PC-9 (cell line): ENCODE data around the gene PHC3. TPM values are rescaled to one million over a fixed set of nuclear protein-coding genes. Genes with fewer than 3 reads are reported as not detected.

Experiments
- BruUV-seq: library from RNA; stranded (reverse); fragments of 400-500 nt; replicated peaks from 2 replicates; lab custom pipeline; 2021; lab: Mats Ljungman, UMichigan
- CTCF ChIA-PET: fragments of 300-600 bp; sonication (Branson Sonifier 250); formaldehyde crosslinking; loops from one replicate; lab custom pipeline; 2022; ENCODE audit warnings: antibody characterized with exemption; lab: Charles Lee
- POLR2A ChIA-PET: fragments of 300-600 bp; sonication (Branson Sonifier 250); formaldehyde crosslinking; loops from one replicate; lab custom pipeline; 2022; ENCODE audit warnings: antibody characterized with exemption; ENCODE audit not compliant: unreplicated experiment; lab: Charles Lee
- DNase-seq, 2 experiments: peaks; one replicate each; pipeline versions ENCODE4 v3.0.0 to v3.0.0-alpha.2; 2015 to 2022; ENCODE audit warnings: mixed read lengths in 1 of 2
- H2AFZ ChIP-seq: fragments of 200-600 bp; sonication (generic); 2 replicates; pipeline ENCODE4 v1.8.1; 2017; ENCODE audit warnings: antibody characterized with exemption
- H3F3A ChIP-seq: fragments of 200-600 bp; sonication (generic); 2 replicates; pipeline ENCODE4 v1.8.1; 2017; ENCODE audit warnings: antibody characterized with exemption, mild to moderate bottlenecking, low read depth; ENCODE audit not compliant: insufficient read depth
- H3K27ac ChIP-seq: fragments of 200-600 bp; sonication (generic); 2 replicates; pipeline ENCODE4 v1.6.1; 2016; ENCODE audit warnings: mixed run types
- H3K27me3 ChIP-seq: fragments of 200-600 bp; sonication (generic); 2 replicates; pipeline ENCODE4 v1.6.1; 2016; ENCODE audit warnings: low read depth, mixed run types; ENCODE audit not compliant: insufficient read depth
- H3K36me3 ChIP-seq: fragments of 200-600 bp; sonication (generic); 2 replicates; pipeline ENCODE4 v1.6.1; 2016; ENCODE audit warnings: low read depth, mixed run types
- H3K4me1 ChIP-seq: fragments of 200-600 bp; sonication (generic); replicated peaks from 2 replicates; pipeline ENCODE4 v1.6.1; 2016; ENCODE audit warnings: mixed run types; ENCODE audit not compliant: insufficient read depth
- H3K4me2 ChIP-seq: fragments of 200-600 bp; sonication (generic); 2 replicates; pipeline ENCODE4 v1.6.1; 2017; ENCODE audit warnings: mixed run types
- H3K4me3 ChIP-seq: fragments of 200-600 bp; sonication (generic); 2 replicates; pipeline ENCODE4 v1.6.1; 2016; ENCODE audit warnings: mixed run types
- H3K79me2 ChIP-seq: fragments of 200-600 bp; sonication (generic); 2 replicates; pipeline ENCODE4 v1.6.1; 2017; ENCODE audit warnings: low read depth, mixed run types
- H3K9me2 ChIP-seq: fragments of 200-600 bp; sonication (generic); 2 replicates; pipeline ENCODE4 v1.8.1; 2017; ENCODE audit warnings: mild to moderate bottlenecking; ENCODE audit not compliant: insufficient read depth
- H3K9me3 ChIP-seq: fragments of 200-600 bp; sonication (generic); 2 replicates; pipeline ENCODE4 v1.8.1; 2016; ENCODE audit warnings: low read depth; ENCODE audit not compliant: insufficient read depth
- H4K20me1 ChIP-seq: fragments of 200-600 bp; sonication (generic); 2 replicates; pipeline ENCODE4 v1.8.1; 2017; ENCODE audit not compliant: insufficient read depth
- CTCF ChIP-seq: fragments of 200-600 bp; sonication (generic); conservative IDR thresholded peaks from 2 replicates; pipeline ENCODE4 v1.6.1; 2017; ENCODE audit warnings: mixed run types, antibody characterized with exemption, mild to moderate bottlenecking, moderate library complexity
- EZH2 ChIP-seq: fragments of 200-600 bp; sonication (generic); IDR thresholded peaks from 2 replicates; pipeline ENCODE4 v1.8.0; 2017; ENCODE audit warnings: antibody characterized with exemption, low read depth
- intact Hi-C: fragments of 100-400 bp; cut with micrococcal nuclease; formaldehyde crosslinking; loops from one replicate; pipeline ENCODE4 v1.10.0; 2022; ENCODE audit not compliant: unreplicated experiment
- total RNA-seq: library from RNA; stranded (reverse); gene quantifications from 2 replicates; pipeline ENCODE4 v1.2.3, GENCODE V29; 2021

The PHC3 gene
- total RNA-seq, 1 experiment from 2014 or later = 80.8 TPM

DNA sequence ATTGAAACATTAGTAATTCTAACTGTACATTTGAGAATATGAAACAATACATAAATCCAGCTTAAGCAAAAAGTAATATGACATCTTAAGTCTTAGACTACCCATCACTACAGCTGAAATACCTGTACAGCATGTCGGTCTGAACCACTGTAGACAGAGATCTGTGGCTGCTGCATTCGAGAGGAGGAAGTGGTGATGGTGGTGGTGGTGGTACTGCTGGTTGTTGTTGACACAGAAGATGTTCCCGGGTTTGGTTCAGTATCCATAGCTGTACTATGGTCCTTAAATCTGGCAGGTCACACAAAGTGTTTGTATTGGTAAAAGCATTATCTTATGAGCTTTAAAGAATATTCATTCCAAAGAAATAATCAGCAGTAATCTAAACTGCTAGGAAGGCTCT lies 2.9 kb downstream of the PHC3 start:
- Histone ChIP-seq H4K20me1 (peaks cover 17% of the 10 kb centered on the region; the same call in 1 of the 2 replicates), H3F3A (peaks cover 16% of the 10 kb centered on the region; the same call in 1 of the 2 replicates), H3K27ac (no peak overlapping the region), H3K9me3 (no peaks in the 10 kb centered on the region), H2AFZ (no peak overlapping the region), H3K4me1 (peaks cover 19% of the 10 kb centered on the region), H3K9me2 (no peaks in the 10 kb centered on the region), H3K4me2 (peak overlapping the region; percentile 99; the same call in 1 of the 2 replicates), H3K27me3 (no peaks in the 10 kb centered on the region), H3K4me3 (no peak overlapping the region), H3K36me3 (peaks cover 39% of the 10 kb centered on the region), H3K79me2 (peaks cover 42% of the 10 kb centered on the region)
- ChIA-PET CTCF (interaction anchor here (0.6 kb wide), 1 partner anchor 10 kb away, joined by 6 read pairs; no protein-coding TSS in a partner anchor), POLR2A (no interaction called here)
- no peak for DNase-seq
- no TSS peak for BruUV-seq
- TF ChIP-seq CTCF = no peak
- TF ChIP-seq EZH2 = no peak
- intact Hi-C loops = no loop called here

DNA sequence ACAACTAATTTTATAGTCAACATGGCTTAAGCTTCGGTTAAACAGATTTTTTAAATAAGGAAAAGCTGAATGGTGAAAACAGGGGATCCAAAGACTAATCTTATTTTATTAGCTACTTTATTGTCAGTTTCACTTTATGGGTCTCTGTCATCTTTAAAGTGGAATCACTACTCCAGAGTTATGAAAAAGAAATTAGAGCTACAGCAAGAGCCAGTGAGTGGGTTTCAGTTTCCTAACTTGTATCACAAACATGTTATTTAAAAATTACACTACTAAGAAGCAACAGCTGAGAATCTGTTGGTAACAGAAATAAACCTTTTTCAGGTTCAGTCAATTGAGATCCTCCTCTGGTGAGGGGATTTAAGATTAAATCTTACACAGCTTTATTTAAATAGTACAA lies 10.0 kb downstream of the PHC3 start:
- intact Hi-C loops = no loop called here
- POLR2A ChIA-PET = no interaction called here

DNA sequence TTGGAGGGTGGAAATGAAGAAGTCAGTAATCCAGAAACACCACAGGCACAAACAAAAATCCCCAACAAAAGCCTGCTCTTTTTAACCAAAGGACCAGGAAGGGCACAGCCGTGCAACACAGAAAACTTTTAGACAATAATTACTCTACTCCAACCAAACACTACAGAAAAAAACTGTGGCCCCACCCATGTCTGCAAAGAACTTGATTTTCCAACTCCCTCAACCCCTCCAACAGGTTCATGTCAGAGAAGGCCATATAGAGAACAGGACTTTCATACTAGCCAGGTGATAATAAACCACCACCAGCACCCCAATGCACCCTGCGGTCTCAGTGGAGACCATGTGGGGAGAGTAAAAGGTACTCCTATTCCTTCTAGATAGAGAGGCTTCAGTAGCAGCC lies 16.8 kb downstream of the PHC3 start:
- Histone ChIP-seq H3F3A (0 out of 2 replicates have a peak, but pooled peaks cover 8% of the 10 kb centered on the region), H3K79me2 (peaks cover 61% of the 10 kb centered on the region), H3K4me1 (no peaks in the 10 kb centered on the region), H3K4me2 (no peak overlapping the region), H3K27me3 (no peaks in the 10 kb centered on the region), H3K9me3 (no peaks in the 10 kb centered on the region), H3K4me3 (no peak overlapping the region), H3K9me2 (no peaks in the 10 kb centered on the region), H3K27ac (no peak overlapping the region), H2AFZ (no peak overlapping the region), H3K36me3 (peaks cover 58% of the 10 kb centered on the region), H4K20me1 (peaks cover 22% of the 10 kb centered on the region; the same call in 1 of the 2 replicates)
- ChIA-PET POLR2A (no interaction called here), CTCF (no interaction called here)
- DNase-seq = no peak
- BruUV-seq = no TSS peak
- TF ChIP-seq EZH2 (no peak), CTCF (no peak)
- intact Hi-C loops = no loop called here

More for the DNA sequence above, 10.0 kb downstream of the PHC3 start:
- Histone ChIP-seq H3K36me3 (peaks cover 51% of the 10 kb centered on the region), H4K20me1 (peaks cover 16% of the 10 kb centered on the region), H3K9me3 (no peaks in the 10 kb centered on the region), H3K27ac (no peak overlapping the region), H3K27me3 (no peaks in the 10 kb centered on the region), H3K4me1 (no peaks in the 10 kb centered on the region), H3K4me2 (no peak overlapping the region), H3K4me3 (no peak overlapping the region), H3K79me2 (peaks cover 12% of the 10 kb centered on the region), H3F3A (peaks cover 24% of the 10 kb centered on the region; the same call in 1 of the 2 replicates), H3K9me2 (no peaks in the 10 kb centered on the region), H2AFZ (no peak overlapping the region)
- no TSS peak for BruUV-seq
- DNase-seq = no peak
- CTCF ChIA-PET = no interaction called here
- no peak for TF ChIP-seq CTCF
- no peak for TF ChIP-seq EZH2
